A549 (cell line): ENCODE results near the gene EXOC5. TPM values are rescaled to one million over a fixed set of nuclear protein-coding genes. Genes with fewer than 3 reads are reported as not detected.
"Not testable (repeated sequence)": the region's sequence is repeated elsewhere in the genome, so short reads cannot be mapped to it uniquely, and the experiment has no call there.

ENCODE experiments used
- ATAC-seq, 2 experiments: fragments of 200-7000 bp in 1 of 2; fragments of >200 bp in 1 of 2; cut with Nextera tagmentation in 1 of 2; cut with Tn5 transposase in 1 of 2; 3 replicates each; pipeline versions ENCODE4 v1.8.0 to v1.9.1; 2018 to 2020; ENCODE audit warnings: mild to moderate bottlenecking in 1 of 2, moderate library complexity in 1 of 2
- CTCF ChIA-PET: fragments of 300-600 bp; sonication (Branson Sonifier 250); formaldehyde crosslinking; extraction: SDS; loops from one replicate; lab custom pipeline; 2021; ENCODE audit warnings: antibody characterized with exemption, inconsistent platforms; lab: Yijun Ruan, JAX
- POLR2A ChIA-PET: fragments of 350-600 bp; formaldehyde crosslinking; extraction: SDS; loops from one replicate; lab custom pipeline; 2021; ENCODE audit warnings: antibody characterized with exemption, inconsistent platforms; lab: Yijun Ruan, JAX
- DNase-seq, 2 experiments: peaks; one replicate each; pipeline versions ENCODE4 v3.0.0 to v3.0.0-alpha.2; 2011 to 2016; ENCODE audit warnings: low read depth in 1 of 2, low spot score in 1 of 2
- FAIRE-seq: peaks from 2 replicates; lab custom pipeline; 2011; peaks lifted over from hg19 to GRCh38; lab: Jason Lieb, UNC
- H3K27ac ChIP-seq, 2 experiments: fragments of >200 bp; sonication (Bioruptor Twin); formaldehyde crosslinking; 3 replicates each; pipeline ENCODE4 v1.5.1; 2016 to 2017
- H3K4me1 ChIP-seq: fragments of >200 bp; sonication (Bioruptor Twin); formaldehyde crosslinking; 3 replicates; pipeline ENCODE4 v1.6.1; 2016
- H3K4me2 ChIP-seq: fragments of >200 bp; sonication (Bioruptor Twin); formaldehyde crosslinking; 3 replicates; pipeline ENCODE4 v1.6.1; 2016
- H3K4me3 ChIP-seq: fragments of >200 bp; sonication (Bioruptor Twin); formaldehyde crosslinking; 3 replicates; pipeline ENCODE4 v1.5.1; 2016
- H3K9me3 ChIP-seq: fragments of >200 bp; sonication (Bioruptor Twin); formaldehyde crosslinking; 3 replicates; pipeline ENCODE4 v1.6.1; 2016
- BHLHE40 ChIP-seq: IDR thresholded peaks from 2 replicates; pipeline ENCODE4 v1.6.1; 2012; ENCODE audit warnings: low read depth, low read length, inconsistent platforms
- CBX8 ChIP-seq: fragments of 200-600 bp; sonication (generic); IDR thresholded peaks from 2 replicates; pipeline ENCODE4 v1.6.1; 2016
- EHMT2 ChIP-seq: fragments of 200-600 bp; sonication (generic); IDR thresholded peaks from 2 replicates; pipeline ENCODE4 v1.6.1; 2016; ENCODE audit warnings: antibody characterized with exemption, low read depth, mild to moderate bottlenecking, moderate library complexity
- ELK1 ChIP-seq: fragments of 150-350 bp; IDR thresholded peaks from 2 replicates; pipeline ENCODE4 v1.6.1; 2014; ENCODE audit warnings: low read depth, mild to moderate bottlenecking, low read length
- EP300 ChIP-seq, 2 experiments: fragments of >200 bp; sonication (Bioruptor Twin); formaldehyde crosslinking; IDR thresholded peaks; 2 replicates in 1 of 2; 3 replicates in 1 of 2; pipeline ENCODE4 v1.6.1; 2016 to 2017
- FOXS1 ChIP-seq: fragments of 250-450 bp; sonication (Bioruptor Pico); IDR thresholded peaks from 2 replicates; pipeline ENCODE4 v1.5.0; 2020; ENCODE audit warnings: mild to moderate bottlenecking, moderate library complexity
- GATA3 ChIP-seq: IDR thresholded peaks from 2 replicates; pipeline ENCODE4 v1.6.1; 2012; ENCODE audit warnings: borderline replicate concordance
- HES2 ChIP-seq: fragments of >200 bp; sonication (Bioruptor Twin); formaldehyde crosslinking; IDR thresholded peaks from 2 replicates; pipeline ENCODE4 v1.6.1; 2016
- JUN ChIP-seq, 2 experiments: fragments of >200 bp; sonication (Bioruptor Twin); formaldehyde crosslinking; IDR thresholded peaks; 2 replicates in 1 of 2; 3 replicates in 1 of 2; pipeline ENCODE4 v1.6.1; 2016 to 2017
- JUNB ChIP-seq: fragments of >200 bp; sonication (Bioruptor Twin); formaldehyde crosslinking; IDR thresholded peaks from 2 replicates; pipeline ENCODE4 v1.6.1; 2016
- KDM1A ChIP-seq: fragments of 200-600 bp; sonication (generic); IDR thresholded peaks from 2 replicates; pipeline ENCODE4 v1.6.1; 2016; ENCODE audit warnings: low read depth, mild to moderate bottlenecking
- NFE2L2 ChIP-seq: fragments of 150-350 bp; conservative IDR thresholded peaks from 2 replicates; pipeline ENCODE4 v1.6.1; 2014; ENCODE audit warnings: low read length
- PHF8 ChIP-seq: fragments of 200-600 bp; sonication (generic); IDR thresholded peaks from 2 replicates; pipeline ENCODE4 v1.6.1; 2016; ENCODE audit warnings: low read depth, mild to moderate bottlenecking, antibody characterized with exemption, moderate library complexity, borderline replicate concordance
- POLR2A ChIP-seq: IDR thresholded peaks from 2 replicates; pipeline ENCODE4 v1.6.1; 2012; ENCODE audit warnings: mild to moderate bottlenecking, low read length
- POLR2AphosphoS2 ChIP-seq: conservative IDR thresholded peaks from 2 replicates; pipeline ENCODE4 v1.6.1; 2012; ENCODE audit warnings: low read length, improper control_type of control experiment, inconsistent platforms
- RCOR1 ChIP-seq: fragments of 150-350 bp; IDR thresholded peaks from 2 replicates; pipeline ENCODE4 v1.6.1; 2014; ENCODE audit warnings: antibody characterized with exemption, low read length, low read depth
- SMC3 ChIP-seq: fragments of >200 bp; sonication (Bioruptor Twin); formaldehyde crosslinking; IDR thresholded peaks from 3 replicates; pipeline ENCODE4 v1.6.1; 2018; ENCODE audit warnings: inconsistent platforms
- SREBF2 ChIP-seq: fragments of 450-650 bp; IDR thresholded peaks from 2 replicates; pipeline ENCODE4 v1.6.1; 2014; ENCODE audit warnings: mild to moderate bottlenecking, moderate library complexity
- TP53 ChIP-seq: fragments of 250-450 bp; sonication (Bioruptor Pico); IDR thresholded peaks from 2 replicates; pipeline ENCODE4 v1.5.0; 2021; ENCODE audit warnings: mild to moderate bottlenecking, moderate library complexity
- ZFP36 ChIP-seq: fragments of 450-650 bp; IDR thresholded peaks from 2 replicates; pipeline ENCODE4 v1.6.1; 2014; ENCODE audit warnings: borderline replicate concordance; ENCODE audit not compliant: partially characterized antibody
- WGBS: methylation state at CpG from one replicate; pipeline ENCODE4 v1.1.6; 2017; ENCODE audit errors: missing lambda C conversion rate; 5-methylcytosine and 5-hydroxymethylcytosine counted together
- polyA plus RNA-seq, 4 experiments: library from polyadenylated mRNA; depleted of rRNA in 3 of 4; stranded (reverse); fragments of >200 nt; fragmentation: RNase III in 1 of 4; extraction: RNeasy Plus Mini Kit Qiagen cat#74134 plus additional on column Dnase treatment in 1 of 4; gene quantifications; 2 replicates in 3 of 4; 3 replicates in 1 of 4; pipeline ENCODE4 v1.2.3, GENCODE V29; 2011 to 2017
- TF ChIP-seq, protein P1 (sequence below): fragments of 250-450 bp; sonication (Bioruptor Pico); IDR thresholded peaks from 2 replicates; pipeline ENCODE4 v1.5.0; 2020; ENCODE audit warnings: low read depth, mild to moderate bottlenecking, moderate library complexity

EXOC5 gene
- polyA plus RNA-seq, 2 of the 4 experiments (the other 2 are of a cell fraction) = 30.4 to 64.6 TPM

GRCh38 chr14:57240115-57240514 lies 28.6 kb downstream of the EXOC5 start:
- H3K27ac ChIP-seq, H3K9me3 ChIP-seq, H3K4me2 ChIP-seq, H3K4me1 ChIP-seq, DNase-seq, ATAC-seq, H3K4me3 ChIP-seq, CTCF ChIA-PET, POLR2A ChIA-PET, FAIRE-seq: not testable (repeated sequence)
- 98% methylated on average over 7 of the region's 7 CpGs for WGBS

GRCh38 chr14:57232006-57232405 lies 36.7 kb downstream of the EXOC5 start:
- CTCF ChIA-PET = no interaction called here
- no peak for TF ChIP-seq TP53 (CRISPR knock-in tag)
- no peak for TF ChIP-seq BHLHE40
- TF ChIP-seq JUN (IDR thresholded peaks at IDR 0.05) = no peak
- no peak for TF ChIP-seq HES2
- no peak for TF ChIP-seq ELK1
- 95% methylated on average over 1 of the region's 1 CpG for WGBS
- DNase-seq (no peak), FAIRE-seq (peak; percentile 18), ATAC-seq (no peak)
- Histone ChIP-seq H3K4me2 (no peak overlapping the region), H3K4me1 (no peaks in the 10 kb centered on the region), H3K4me3 (no peak overlapping the region), H3K27ac (no peak overlapping the region), H3K9me3 (no peaks in the 10 kb centered on the region)
- POLR2A ChIA-PET = no interaction called here

GRCh38 chr14:57228320-57228719 lies 40.4 kb downstream of the EXOC5 start:
- H3K27ac ChIP-seq, POLR2A ChIA-PET, ATAC-seq, H3K4me2 ChIP-seq, CTCF ChIA-PET, H3K9me3 ChIP-seq, H3K4me1 ChIP-seq, FAIRE-seq, H3K4me3 ChIP-seq, DNase-seq: not testable (repeated sequence)
- WGBS = 89% methylated on average over 2 of the region's 2 CpGs

DNA sequence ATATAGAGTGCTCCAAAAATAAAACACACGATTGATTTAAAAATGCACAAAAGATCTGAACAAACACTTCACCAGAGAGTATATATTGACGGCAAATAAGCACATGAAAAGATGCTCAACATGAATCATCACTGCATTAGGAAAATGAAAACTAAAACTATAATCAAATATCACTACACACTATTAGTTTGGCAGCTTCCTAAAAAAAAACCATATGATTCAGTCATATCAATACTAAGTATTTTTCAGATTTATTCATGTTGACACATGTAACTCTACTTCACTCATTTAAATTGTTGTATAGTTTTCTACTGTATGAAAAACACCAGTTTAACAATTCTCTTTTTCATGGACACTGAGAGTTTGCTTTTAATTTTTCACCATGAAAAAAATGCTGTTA lies 41.6 kb downstream of the EXOC5 start:
- Histone ChIP-seq H3K4me2 (no peak overlapping the region), H3K9me3 (no peaks in the 10 kb centered on the region), H3K4me3 (no peak overlapping the region), H3K4me1 (no peaks in the 10 kb centered on the region), H3K27ac (no peak overlapping the region)
- ATAC-seq (no peak), FAIRE-seq (no peak), DNase-seq (no peak)
- WGBS = 92% methylated on average over 2 of the region's 2 CpGs
- CTCF ChIA-PET = no interaction called here
- no peak for TF ChIP-seq JUNB
- TF ChIP-seq EHMT2 = no peak
- TF ChIP-seq BHLHE40 = no peak
- TF ChIP-seq SMC3 = no peak
- TF ChIP-seq RCOR1 = no peak
- no peak for TF ChIP-seq SREBF2
- no peak for TF ChIP-seq ZFP36
- TF ChIP-seq POLR2AphosphoS2 = no peak
- TF ChIP-seq EP300 (IDR thresholded peaks at IDR 0.05) = no peak
- no peak for TF ChIP-seq GATA3
- TF ChIP-seq, protein P1, sequence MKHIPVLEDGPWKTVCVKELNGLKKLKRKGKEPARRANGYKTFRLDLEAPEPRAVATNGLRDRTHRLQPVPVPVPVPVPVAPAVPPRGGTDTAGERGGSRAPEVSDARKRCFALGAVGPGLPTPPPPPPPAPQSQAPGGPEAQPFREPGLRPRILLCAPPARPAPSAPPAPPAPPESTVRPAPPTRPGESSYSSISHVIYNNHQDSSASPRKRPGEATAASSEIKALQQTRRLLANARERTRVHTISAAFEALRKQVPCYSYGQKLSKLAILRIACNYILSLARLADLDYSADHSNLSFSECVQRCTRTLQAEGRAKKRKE (CRISPR knock-in tag) = no peak
- TF ChIP-seq CBX8 = no peak
- no peak for TF ChIP-seq FOXS1 (CRISPR knock-in tag)
- TF ChIP-seq PHF8 = no peak
- no peak for TF ChIP-seq POLR2A
- TF ChIP-seq NFE2L2 = no peak
- no peak for TF ChIP-seq KDM1A
- POLR2A ChIA-PET = no interaction called here
